Ishikawa (cell line): ENCODE measurements around the gene LDHD.

Experiments used
- CEBPB ChIP-seq: IDR thresholded peaks from 2 replicates; pipeline ENCODE4 v1.6.1; 2012
- CREB1 ChIP-seq: IDR thresholded peaks from 2 replicates; pipeline ENCODE4 v1.6.1; 2012; ENCODE audit warnings: low read depth
- EGR1 ChIP-seq: IDR thresholded peaks from 2 replicates; pipeline ENCODE4 v1.6.1; 2012
- EP300 ChIP-seq: IDR thresholded peaks from 2 replicates; pipeline ENCODE4 v1.6.1; 2012; ENCODE audit warnings: borderline replicate concordance
- FOXM1 ChIP-seq: IDR thresholded peaks from 2 replicates; pipeline ENCODE4 v1.6.1; 2012; ENCODE audit warnings: low read depth, borderline replicate concordance
- NFIC ChIP-seq: IDR thresholded peaks from 2 replicates; pipeline ENCODE4 v1.6.1; 2012
- RAD21 ChIP-seq: IDR thresholded peaks from 2 replicates; pipeline ENCODE4 v1.6.1; 2012; ENCODE audit warnings: low read depth
- REST ChIP-seq: IDR thresholded peaks from 2 replicates; pipeline ENCODE4 v1.6.1; 2012; ENCODE audit warnings: low read depth, mild to moderate bottlenecking
- TAF1 ChIP-seq: IDR thresholded peaks from 2 replicates; pipeline ENCODE4 v1.6.1; 2012; ENCODE audit warnings: low read depth, mild to moderate bottlenecking
- TCF12 ChIP-seq: IDR thresholded peaks from 2 replicates; pipeline ENCODE4 v1.6.1; 2012; ENCODE audit warnings: low read depth
- TEAD4 ChIP-seq: IDR thresholded peaks from 2 replicates; pipeline ENCODE4 v1.6.1; 2012
- USF1 ChIP-seq: IDR thresholded peaks from 2 replicates; pipeline ENCODE4 v1.6.1; 2012
- YY1 ChIP-seq: IDR thresholded peaks from 2 replicates; pipeline ENCODE4 v1.6.1; 2012; ENCODE audit warnings: low read depth
- ZBTB7A ChIP-seq: IDR thresholded peaks from 2 replicates; pipeline ENCODE4 v1.6.1; 2012; ENCODE audit warnings: low read depth
- TF ChIP-seq, protein P1 (sequence below): IDR thresholded peaks from 2 replicates; pipeline ENCODE4 v1.6.1; 2012

LDHD gene

DNA sequence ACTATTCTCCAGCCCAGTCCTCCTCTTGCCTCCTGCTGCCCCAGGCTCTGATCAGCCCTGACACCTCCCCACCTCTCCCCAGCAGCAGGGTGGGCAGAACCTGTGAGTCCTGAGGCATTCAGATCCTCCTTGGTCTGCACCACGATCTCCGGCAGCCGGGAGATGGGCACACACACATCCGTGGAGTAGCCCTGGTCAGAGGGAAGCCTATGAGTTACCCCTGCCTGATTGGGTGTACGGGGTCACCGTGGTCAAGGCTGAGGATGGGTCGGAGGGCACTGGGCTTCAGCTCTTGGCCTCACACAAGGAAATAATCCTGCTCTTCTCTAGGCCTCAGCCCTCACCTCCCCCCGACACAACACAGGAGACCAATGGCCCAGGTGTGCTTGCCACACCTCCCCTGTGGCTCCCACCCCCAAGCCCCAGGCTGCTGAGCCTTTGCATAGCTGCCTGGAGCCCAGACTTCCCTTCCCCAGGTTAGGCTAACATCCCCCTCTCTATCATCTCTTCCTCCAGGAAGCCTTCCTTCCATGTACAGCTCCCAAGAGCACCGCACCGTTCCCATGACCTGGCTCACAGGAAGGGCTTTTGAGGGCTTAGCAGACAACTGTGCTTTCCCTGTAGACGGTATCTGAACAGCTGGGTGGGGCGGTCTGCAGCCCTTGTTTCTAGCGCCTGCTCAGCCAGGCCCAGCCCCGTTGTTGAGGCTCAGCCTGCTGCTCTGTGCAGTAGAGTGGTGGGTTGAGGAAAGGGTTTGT is 3.7 kb downstream of the LDHD start:
- TF ChIP-seq FOXM1, result no peak
- TF ChIP-seq, protein P1, sequence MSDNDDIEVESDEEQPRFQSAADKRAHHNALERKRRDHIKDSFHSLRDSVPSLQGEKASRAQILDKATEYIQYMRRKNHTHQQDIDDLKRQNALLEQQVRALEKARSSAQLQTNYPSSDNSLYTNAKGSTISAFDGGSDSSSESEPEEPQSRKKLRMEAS, result no peak
- no peak for TF ChIP-seq TEAD4
- TF ChIP-seq EP300, result no peak
- no peak for TF ChIP-seq CEBPB
- no peak for TF ChIP-seq TAF1
- TF ChIP-seq TCF12, result no peak
- TF ChIP-seq EGR1, result no peak
- no peak for TF ChIP-seq RAD21
- no peak for TF ChIP-seq ZBTB7A
- no peak for TF ChIP-seq YY1
- no peak for TF ChIP-seq USF1
- no peak for TF ChIP-seq REST
- no peak for TF ChIP-seq CREB1
- TF ChIP-seq NFIC, result no peak

GRCh38 chr16:75111961-75112733 is 4.4 kb downstream of the LDHD start:
- TF ChIP-seq TAF1 (no peak), TCF12 (no peak), ZBTB7A (no peak), YY1 (no peak), RAD21 (no peak), FOXM1 (no peak), TEAD4 (no peak), EP300 (no peak), NFIC (no peak), REST (no peak), CEBPB (no peak), USF1 (no peak)
- TF ChIP-seq, protein P1, result no peak

DNA sequence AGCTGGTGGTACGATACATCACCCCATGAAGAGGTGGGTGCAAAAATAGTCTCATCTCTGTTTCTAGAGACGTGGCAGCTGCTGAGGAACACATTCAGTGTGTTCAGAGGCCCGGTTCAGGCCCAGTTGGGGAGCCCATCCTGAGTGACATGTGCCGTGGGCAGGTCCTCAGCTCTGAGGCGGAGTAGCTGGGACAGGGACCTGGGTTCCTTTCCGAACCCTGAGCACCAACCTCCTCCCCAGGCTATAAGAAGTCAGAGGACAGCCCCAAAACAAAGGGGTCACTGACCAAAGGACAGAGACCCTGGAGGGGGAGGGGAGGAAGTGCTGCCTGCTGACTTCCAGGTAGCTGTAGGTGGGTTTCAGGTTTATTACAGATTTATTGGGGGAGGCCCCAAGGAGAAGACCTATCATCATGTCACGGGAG is 5.1 kb downstream of the LDHD start:
- TF ChIP-seq CEBPB (no peak), REST (no peak), TCF12 (no peak), TAF1 (no peak), EP300 (no peak), EGR1 (no peak), NFIC (no peak), TEAD4 (no peak), ZBTB7A (no peak), RAD21 (no peak), FOXM1 (no peak), USF1 (no peak), CREB1 (no peak), YY1 (no peak)
- TF ChIP-seq, protein P1, result no peak
